ENCODE results near the gene PLXDC1.
"Not testable (repeated sequence)": the region's sequence is repeated elsewhere in the genome, so short reads cannot be mapped to it uniquely, and the experiment has no call there.

Gene PLXDC1

GRCh38 chr17:39178536-39178935 is 27.1 kb upstream of the PLXDC1 start:
- DNase-seq, result no peak

DNA sequence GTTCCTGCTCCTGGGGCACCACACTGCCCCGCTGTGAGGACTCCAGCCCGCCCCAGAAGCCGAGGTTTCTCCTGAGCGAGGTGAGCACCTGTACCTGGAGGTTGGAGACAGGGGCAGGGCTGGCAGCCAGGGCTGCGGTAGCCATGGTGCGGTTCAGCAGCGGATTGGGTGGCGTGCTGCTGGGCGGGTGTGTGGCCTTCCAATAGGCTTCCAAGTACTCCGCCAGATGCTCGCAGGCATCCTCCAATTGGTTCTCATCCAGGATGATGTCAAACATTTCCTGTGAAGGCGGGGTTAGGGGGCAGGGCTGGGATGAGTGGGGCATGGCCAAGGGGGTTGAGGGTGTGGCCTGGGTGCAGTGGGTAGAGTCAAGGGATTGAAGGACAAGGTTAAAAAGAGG is 25.8 kb upstream of the PLXDC1 start:
- DNase-seq, result no peak

GRCh38 chr17:39175695-39176093 is 24.3 kb upstream of the PLXDC1 start:
- no peak for DNase-seq

DNA sequence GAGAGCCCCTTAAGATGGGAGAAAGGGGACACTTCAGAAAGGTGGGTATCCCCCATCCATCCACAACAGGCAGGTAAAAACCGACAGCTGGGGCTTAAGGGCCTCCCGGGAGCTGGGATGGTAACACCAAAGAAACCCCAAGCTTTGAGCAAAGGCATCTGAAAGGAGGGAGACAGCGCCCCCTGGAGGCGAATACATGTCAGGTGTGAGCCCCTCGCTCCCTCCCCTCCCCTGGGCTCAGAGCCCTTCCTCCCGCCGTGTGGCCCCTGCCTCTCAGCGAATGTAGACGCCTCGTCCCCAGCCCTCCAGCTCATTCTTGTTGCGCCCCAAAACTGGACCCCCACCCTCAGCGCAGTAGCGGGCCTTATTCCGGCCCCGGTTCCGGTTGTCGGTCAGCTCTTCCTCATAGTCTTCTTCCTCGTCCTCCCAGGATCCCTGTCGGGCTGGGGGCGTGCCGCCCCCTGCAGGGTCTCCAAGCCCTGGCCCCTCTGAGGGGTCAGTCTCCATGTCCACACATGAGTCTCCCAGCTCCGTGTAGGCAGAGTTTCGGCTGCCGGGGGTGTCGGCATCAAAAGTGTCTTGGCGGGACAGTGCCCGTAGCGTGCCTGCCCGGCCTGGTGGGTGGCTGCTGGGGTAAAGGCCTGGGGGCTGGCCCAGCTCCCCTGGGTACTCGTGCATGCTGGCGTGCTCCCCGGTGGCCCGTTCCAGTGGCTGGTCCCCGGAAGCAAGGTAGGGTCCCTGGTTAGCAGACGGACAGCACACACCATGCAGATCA is 23.7 kb upstream of the PLXDC1 start:
- DNase-seq, result peak; percentile 88

DNA sequence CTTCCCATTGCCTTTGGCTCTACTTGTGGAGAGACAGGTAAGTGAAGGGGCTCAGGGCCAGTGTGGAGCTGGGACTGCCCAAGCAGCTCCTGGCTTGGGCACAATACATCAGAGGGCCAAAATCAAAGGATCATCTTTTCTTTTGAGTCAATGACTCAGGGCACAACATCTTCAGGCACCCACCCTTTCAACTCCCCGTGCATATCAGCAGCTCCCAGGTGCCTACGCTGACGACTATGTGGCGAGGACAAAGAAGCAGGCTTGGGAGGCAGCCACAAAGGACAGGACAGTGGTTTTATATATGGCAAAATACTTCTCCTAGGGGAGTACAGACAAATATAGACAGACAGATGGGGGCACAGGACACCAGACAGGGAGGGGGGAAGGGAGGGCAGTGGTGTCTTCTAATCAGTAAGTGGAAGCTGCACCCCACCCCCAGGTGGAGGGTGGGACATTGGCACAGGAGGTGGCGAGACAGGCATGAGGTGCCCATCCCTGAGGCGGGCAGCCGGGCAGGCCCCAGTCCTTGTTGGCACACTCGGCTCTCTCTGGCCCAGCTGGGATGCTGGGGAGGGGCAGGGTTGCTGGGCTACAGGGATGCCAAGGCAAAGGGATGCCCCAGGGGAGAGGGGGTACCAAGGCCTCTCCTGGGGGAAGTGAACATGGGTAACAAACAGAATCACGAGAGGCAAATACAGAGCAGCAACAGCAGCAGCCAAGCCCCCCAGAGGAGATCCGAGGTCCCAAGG is 22.3 kb upstream of the PLXDC1 start:
- no peak for DNase-seq

- no peak for DNase-seq
These were observed 21.6 kb upstream of the PLXDC1 start for GRCh38 chr17:39173080-39173479.

DNA sequence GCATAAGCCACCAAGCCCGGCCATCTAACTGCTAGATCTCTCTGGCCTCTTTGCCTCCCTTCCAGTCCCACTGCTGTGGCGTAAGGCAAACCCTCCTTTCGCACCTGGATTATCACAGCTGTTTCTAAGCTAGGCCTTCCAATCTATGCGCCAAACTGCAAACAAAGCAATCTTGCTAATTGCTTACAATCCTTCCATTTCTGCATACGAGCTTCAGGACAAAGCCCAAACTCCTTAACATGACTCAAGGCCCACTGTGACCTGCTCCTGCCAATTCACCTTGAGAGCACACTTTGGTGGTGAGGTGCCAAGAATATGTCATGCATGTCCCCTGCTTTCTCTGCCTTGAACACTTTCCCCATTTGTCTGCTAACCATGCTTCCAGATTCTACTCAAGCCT is 20.5 kb upstream of the PLXDC1 start:
- DNase-seq, result no peak

- no peak for DNase-seq
These were observed 19.1 kb upstream of the PLXDC1 start for GRCh38 chr17:39170558-39170957.

- DNase-seq, result no peak
These were observed 18.7 kb upstream of the PLXDC1 start for GRCh38 chr17:39170109-39170508.

GRCh38 chr17:39169518-39169917 is 18.1 kb upstream of the PLXDC1 start:
- no peak for DNase-seq

GRCh38 chr17:39169101-39169500 is 17.7 kb upstream of the PLXDC1 start:
- DNase-seq, result no peak

- DNase-seq, result not testable (repeated sequence)
These were observed 17.1 kb upstream of the PLXDC1 start for GRCh38 chr17:39168503-39168902.

DNA sequence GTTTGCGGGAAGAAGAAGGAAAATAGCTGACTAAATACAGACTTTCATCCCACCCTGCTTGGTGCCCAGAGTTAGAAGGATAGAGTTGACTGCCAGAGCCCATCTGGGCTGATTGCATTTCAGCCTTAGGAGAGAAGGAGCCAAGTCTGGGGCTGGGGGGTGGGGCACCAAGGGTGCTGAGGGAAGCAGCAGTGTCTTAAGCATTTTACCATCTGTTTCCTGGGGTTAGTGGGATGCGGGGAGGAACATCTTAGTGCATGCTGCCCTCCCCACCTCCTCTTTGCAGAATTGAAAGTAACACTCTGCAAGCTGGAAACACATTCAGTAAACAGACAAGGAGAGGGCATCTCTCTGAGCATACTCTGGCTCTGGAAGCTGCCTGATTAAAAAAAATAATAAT is 16.0 kb upstream of the PLXDC1 start:
- DNase-seq, result no peak

DNA sequence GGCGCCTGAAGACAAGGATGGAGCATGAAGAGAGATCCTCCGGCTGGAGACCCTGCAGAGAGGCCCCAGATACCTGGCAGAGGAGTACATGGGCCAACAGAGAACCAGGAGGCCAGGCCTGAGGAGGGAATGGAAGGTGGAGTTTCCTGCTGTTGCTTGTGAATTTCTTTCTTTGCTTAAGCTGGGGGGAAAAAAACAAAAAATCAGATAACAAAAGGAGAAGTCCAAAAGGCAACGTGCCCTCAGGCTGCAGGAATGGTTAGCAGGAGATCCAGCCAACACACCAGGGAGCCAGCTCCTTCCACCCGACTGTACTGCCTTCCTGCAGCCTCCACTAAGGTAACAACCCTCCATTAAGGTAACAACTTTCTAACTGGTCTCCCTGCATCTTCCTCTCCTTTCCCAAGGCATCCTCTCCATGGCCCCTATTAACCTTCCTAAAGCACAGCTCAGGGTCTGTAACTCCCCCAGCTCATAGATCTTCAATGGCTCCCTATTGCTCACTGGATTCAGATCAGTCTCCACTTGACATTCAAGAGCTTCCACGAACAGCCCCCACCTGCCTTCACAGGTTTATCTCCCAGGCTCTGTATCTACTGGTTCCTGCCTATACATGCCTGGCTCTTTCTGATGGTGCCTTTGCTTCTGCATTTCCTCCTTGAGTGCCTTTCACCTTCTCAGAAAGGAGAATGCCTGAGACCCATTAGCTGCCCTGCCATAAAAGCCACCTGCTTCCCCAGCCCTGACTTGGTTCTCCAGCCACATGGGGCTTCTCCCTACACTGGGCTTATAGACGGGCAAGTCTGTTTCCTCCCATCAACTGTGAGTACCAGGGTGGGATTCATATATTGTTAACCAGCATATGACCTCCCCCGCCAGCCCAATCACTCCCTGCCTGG is 15.2 kb upstream of the PLXDC1 start:
- no peak for DNase-seq

- DNase-seq, result no peak
These were observed 14.5 kb upstream of the PLXDC1 start, which contains the start of gene ARL5C for GRCh38 chr17:39165841-39166349. Gene ARL5C (minus strand): TSS chr17:39166161. CDS start chr17:39165760, 401 bp downstream.

DNA sequence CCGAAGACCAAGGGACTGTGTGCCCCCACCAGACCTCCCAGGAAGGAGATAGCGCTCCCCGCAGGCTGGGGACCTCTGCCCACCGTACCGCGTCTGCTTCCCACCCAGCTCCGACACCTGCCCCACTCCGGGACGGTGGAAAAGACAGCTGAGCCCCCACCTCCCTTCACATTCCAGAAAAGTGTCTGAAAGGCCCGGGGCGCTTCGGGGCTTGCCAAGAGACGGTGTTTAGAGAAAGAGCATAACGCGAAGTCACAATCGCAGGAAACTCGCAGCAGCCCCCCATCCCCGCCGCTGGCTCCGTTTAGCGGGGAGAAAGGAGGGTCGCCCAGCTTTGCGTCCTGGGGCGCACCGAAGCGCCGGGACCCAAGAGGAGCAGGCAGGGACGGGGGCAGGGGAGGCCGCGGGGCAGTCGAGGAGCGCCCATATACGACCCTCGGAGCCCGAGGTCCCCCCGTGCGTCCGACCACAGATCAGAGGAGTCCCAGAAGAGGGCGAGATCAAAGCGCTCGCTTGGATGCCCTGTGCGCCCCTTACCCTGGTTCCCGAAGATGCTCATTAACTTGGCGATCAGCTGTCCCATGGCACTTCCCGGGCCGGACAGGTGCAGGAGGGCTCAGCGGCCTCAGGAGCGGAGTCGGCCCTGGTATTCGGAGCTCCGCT is 13.9 kb upstream of the PLXDC1 start:
- DNase-seq, result peak; percentile 73

DNA sequence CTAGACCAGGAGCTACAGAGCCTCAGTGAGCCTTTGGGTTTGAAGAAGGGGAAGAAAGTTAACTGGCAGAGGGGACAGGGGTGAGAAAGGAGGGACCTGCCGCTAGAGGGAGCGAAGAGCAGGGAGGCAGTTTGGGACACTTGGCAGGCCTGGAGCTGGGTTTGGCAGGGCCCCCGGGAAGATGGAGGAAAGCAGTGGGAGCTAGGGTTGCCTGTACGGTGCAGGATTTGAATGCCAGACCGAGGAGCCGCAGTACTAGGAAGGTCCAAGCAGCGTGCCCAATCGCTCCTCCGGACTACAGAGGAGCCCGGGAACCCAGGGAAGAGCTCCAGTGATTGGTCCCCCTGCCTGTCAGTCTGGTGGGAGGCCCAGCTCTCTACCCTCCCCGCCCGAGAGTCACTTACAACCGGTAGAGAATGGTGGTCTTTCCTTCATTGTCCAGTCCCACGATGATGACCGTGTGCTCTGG is 13.3 kb upstream of the PLXDC1 start:
- peak; percentile 92 for DNase-seq

GRCh38 chr17:39161962-39162361 is 10.5 kb upstream of the PLXDC1 start:
- no peak for DNase-seq

DNA sequence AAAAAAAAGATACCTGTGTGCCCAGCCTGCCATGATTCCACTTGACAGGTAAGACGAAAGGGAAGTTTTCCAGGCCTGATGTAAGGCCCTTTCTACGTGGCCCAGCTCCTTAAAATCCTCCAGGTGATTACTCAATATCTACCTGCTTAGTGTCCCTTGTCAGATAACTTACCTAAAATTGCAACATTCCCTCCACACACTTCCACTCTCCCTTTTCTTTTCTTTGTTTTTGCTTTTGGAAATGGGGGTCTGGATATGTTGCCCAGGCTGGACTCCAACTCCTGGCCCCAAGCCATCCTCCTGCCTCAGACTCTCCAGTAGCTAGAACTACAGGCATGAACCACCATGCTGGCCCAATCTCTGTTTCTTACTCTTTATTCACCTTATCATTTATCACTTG is 7.2 kb upstream of the PLXDC1 start:
- DNase-seq, result no peak

GRCh38 chr17:39156491-39156890 is 5.1 kb upstream of the PLXDC1 start:
- no peak for DNase-seq

- no peak for DNase-seq
These were observed 4.2 kb upstream of the PLXDC1 start for GRCh38 chr17:39155654-39156053.

DNA sequence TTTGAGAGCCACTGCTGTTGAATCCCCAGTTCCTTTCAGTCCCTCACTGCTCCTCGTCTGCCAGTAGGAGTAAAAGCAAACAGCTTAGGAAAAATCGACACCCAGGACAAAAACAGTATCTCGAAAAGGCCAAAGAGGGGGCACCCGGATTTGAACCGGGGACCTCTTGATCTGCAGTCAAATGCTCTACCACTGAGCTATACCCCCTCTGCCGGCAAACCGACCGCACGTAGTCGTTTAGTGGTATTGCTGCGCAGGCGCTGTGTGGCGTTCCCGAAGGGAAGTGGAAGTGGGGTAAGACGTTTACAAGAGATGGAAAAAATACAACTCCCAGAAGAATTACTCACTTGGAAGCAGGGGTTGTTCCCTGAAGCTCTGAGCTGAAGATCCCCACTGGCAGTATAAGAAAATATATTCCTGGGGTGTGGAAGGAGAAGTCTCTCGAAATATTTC is 2.2 kb upstream of the PLXDC1 start:
- peak; percentile 100 for DNase-seq

Measured in activated CD8-positive, alpha-beta memory T cell treated with anti-CD3 and anti-CD28 coated beads for 24 hours (primary cell).